HepG2 (cell line): Measurements from ENCODE around the gene STX1B. TPM values are rescaled to one million over a fixed set of nuclear protein-coding genes. Genes with fewer than 3 reads are reported as not detected.

Experiments
- ADNP ChIP-seq: sonication (generic); formaldehyde crosslinking; IDR thresholded peaks from 2 replicates; pipeline ENCODE4 v1.4.0; 2020; ENCODE audit warnings: missing genetic modification reagents
- ELF1 ChIP-seq: sonication (generic); formaldehyde crosslinking; IDR thresholded peaks from 2 replicates; pipeline ENCODE4 v1.4.0; 2020; ENCODE audit warnings: missing genetic modification reagents
- HES4 ChIP-seq: sonication (generic); formaldehyde crosslinking; IDR thresholded peaks from 2 replicates; pipeline ENCODE4 v1.9.0; 2021; ENCODE audit warnings: mild to moderate bottlenecking, missing genetic modification reagents, borderline replicate concordance
- MAF1 ChIP-seq: sonication (generic); formaldehyde crosslinking; IDR thresholded peaks from 2 replicates; pipeline ENCODE4 v1.5.0; 2020; ENCODE audit warnings: missing genetic modification reagents, borderline replicate concordance
- MIER3 ChIP-seq: IDR thresholded peaks from 2 replicates; pipeline ENCODE4 v1.6.1; 2016; ENCODE audit warnings: missing compliant biosample characterization, borderline replicate concordance
- MXD1 ChIP-seq: sonication (generic); formaldehyde crosslinking; IDR thresholded peaks from 2 replicates; pipeline ENCODE4 v1.4.0; 2020; ENCODE audit warnings: mild to moderate bottlenecking, missing genetic modification reagents
- SAP130 ChIP-seq: IDR thresholded peaks from 2 replicates; pipeline ENCODE4 v1.6.1; 2016; ENCODE audit warnings: low read depth
- THAP7 ChIP-seq: sonication (generic); formaldehyde crosslinking; IDR thresholded peaks from 2 replicates; pipeline ENCODE4 v1.8.1; 2023; ENCODE audit warnings: mild to moderate bottlenecking, missing genetic modification reagents
- TRIM24 ChIP-seq: sonication (generic); formaldehyde crosslinking; IDR thresholded peaks from 2 replicates; pipeline ENCODE4 v1.8.0; 2022; ENCODE audit warnings: mild to moderate bottlenecking, missing genetic modification reagents
- YEATS2 ChIP-seq: sonication (generic); formaldehyde crosslinking; IDR thresholded peaks from 2 replicates; pipeline ENCODE4 v1.4.0; 2020; ENCODE audit warnings: missing genetic modification reagents, borderline replicate concordance
- ZFP1 ChIP-seq: IDR thresholded peaks from 2 replicates; pipeline ENCODE4 v1.6.1; 2016
- ZFP41 ChIP-seq: sonication (generic); formaldehyde crosslinking; IDR thresholded peaks from 2 replicates; pipeline ENCODE4 v1.4.0; 2020; ENCODE audit warnings: mild to moderate bottlenecking, missing genetic modification reagents, borderline replicate concordance
- ZNF124 ChIP-seq: sonication (generic); formaldehyde crosslinking; IDR thresholded peaks from 2 replicates; pipeline ENCODE4 v1.4.0; 2020; ENCODE audit warnings: missing genetic modification reagents
- ZNF138 ChIP-seq: sonication (generic); formaldehyde crosslinking; IDR thresholded peaks from 2 replicates; pipeline ENCODE4 v1.5.0; 2020; ENCODE audit warnings: mild to moderate bottlenecking, low read depth, missing genetic modification reagents
- ZNF660 ChIP-seq: sonication (generic); formaldehyde crosslinking; IDR thresholded peaks from 2 replicates; pipeline ENCODE4 v1.5.1; 2020; ENCODE audit warnings: mild to moderate bottlenecking, low read depth, missing genetic modification reagents, borderline replicate concordance
- ZNF670 ChIP-seq: sonication (generic); formaldehyde crosslinking; IDR thresholded peaks from 2 replicates; pipeline ENCODE4 v1.8.0; 2022; ENCODE audit warnings: mild to moderate bottlenecking, missing genetic modification reagents, borderline replicate concordance
- ZNF841 ChIP-seq: sonication (generic); formaldehyde crosslinking; IDR thresholded peaks from 2 replicates; pipeline ENCODE4 v1.8.1; 2023; ENCODE audit warnings: missing genetic modification reagents, borderline replicate concordance
- polyA plus RNA-seq, 8 experiments: library from polyadenylated mRNA; depleted of rRNA in 3 of 8; stranded (reverse) in 7 of 8; unstranded in 1 of 8; fragments of >200 nt; fragmentation: Illumina TruSeq in 4 of 8; extraction: Trizol in 4 of 8; gene quantifications; 2 replicates each; pipeline versions ENCODE4 v1.2.1 to v1.2.3, GENCODE V29; 2011 to 2016; ENCODE audit warnings: low read depth in 4 of 8, missing spikeins in 1 of 8, mixed read lengths in 1 of 8; ENCODE audit not compliant: insufficient read depth in 1 of 8
- total RNA-seq, 5 experiments: library from RNA; depleted of rRNA; stranded (reverse); fragments of >200 nt; fragmentation: Illumina TruSeq; extraction: Trizol; gene quantifications; 2 replicates each; pipeline ENCODE4 v1.2.3, GENCODE V29; 2016; ENCODE audit warnings: low read depth in 1 of 5
- TF ChIP-seq, protein P1 (sequence below): sonication (generic); formaldehyde crosslinking; IDR thresholded peaks from 2 replicates; pipeline ENCODE4 v1.4.0; 2020; ENCODE audit warnings: mild to moderate bottlenecking, missing genetic modification reagents
- TF ChIP-seq, protein P2 (sequence below): sonication (generic); formaldehyde crosslinking; IDR thresholded peaks from 2 replicates; pipeline ENCODE4 v1.9.0; 2022; ENCODE audit warnings: missing genetic modification reagents, mild to moderate bottlenecking, borderline replicate concordance
- TF ChIP-seq, protein P3 (sequence below): sonication (generic); formaldehyde crosslinking; IDR thresholded peaks from 2 replicates; pipeline ENCODE4 v1.4.0; 2020; ENCODE audit warnings: mild to moderate bottlenecking, missing genetic modification reagents

Gene STX1B
- total and polyA plus RNA-seq, 2 of the 13 experiments (the other 11 are each of a cell fraction or from before 2014, with no cell fraction given) = 2.1 to 3.0 TPM

DNA sequence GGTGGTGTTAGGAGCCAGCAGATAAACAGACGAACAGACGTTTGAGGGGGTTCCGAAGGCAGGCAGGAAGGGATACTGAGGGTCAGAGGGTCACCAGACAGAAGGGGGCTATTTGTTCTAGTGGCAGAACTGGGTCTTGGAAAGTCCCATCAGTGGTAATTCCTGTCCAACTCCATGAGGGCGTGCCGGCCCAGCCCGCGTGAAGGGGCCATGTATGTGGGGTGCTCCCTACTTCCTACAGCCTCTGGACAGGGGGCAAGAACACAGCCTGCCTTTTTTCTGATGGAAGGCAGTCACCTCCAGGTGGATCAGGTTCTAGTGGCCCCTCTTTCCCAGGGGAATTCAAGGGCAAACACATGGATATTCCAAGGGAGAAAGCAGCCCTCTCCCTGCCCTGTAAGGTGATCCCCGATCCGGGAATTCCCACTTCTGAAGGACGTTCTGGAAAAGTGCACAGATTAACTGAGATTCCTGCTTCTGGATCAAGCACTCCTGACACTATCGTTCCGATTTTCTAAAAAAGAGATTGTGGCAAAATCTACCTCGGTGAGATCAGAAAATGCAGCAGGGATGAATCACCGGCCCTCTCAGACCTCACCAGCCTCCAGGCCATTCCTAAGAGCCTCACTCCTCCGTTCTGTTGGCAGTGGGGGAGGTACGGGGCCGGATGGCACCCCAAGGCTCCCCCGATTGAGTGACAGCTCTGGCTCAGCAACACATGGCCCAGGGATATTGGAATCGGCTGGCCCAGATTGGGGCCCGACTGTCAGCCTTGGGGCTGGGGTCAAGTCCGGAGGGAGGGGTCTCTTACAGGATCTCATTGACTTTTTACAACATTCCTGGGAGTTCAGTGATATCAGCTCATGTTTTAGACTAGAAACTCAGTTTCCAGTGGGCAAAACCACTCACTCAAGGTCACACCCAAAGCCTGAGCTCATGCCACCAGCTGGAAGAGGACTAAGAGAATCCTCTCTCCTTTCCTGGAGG, 12.4 kb downstream of the STX1B start (continued):
- TF ChIP-seq THAP7 (CRISPR knock-in tag) = 0 out of 2 replicates have a peak, but pooled peaks have one; percentile 5
- TF ChIP-seq ZFP41 = no peak; the same call in 1 of the 2 replicates
- peak; percentile 14; the same call in 1 of the 2 replicates for TF ChIP-seq MIER3
- TF ChIP-seq, protein P1, sequence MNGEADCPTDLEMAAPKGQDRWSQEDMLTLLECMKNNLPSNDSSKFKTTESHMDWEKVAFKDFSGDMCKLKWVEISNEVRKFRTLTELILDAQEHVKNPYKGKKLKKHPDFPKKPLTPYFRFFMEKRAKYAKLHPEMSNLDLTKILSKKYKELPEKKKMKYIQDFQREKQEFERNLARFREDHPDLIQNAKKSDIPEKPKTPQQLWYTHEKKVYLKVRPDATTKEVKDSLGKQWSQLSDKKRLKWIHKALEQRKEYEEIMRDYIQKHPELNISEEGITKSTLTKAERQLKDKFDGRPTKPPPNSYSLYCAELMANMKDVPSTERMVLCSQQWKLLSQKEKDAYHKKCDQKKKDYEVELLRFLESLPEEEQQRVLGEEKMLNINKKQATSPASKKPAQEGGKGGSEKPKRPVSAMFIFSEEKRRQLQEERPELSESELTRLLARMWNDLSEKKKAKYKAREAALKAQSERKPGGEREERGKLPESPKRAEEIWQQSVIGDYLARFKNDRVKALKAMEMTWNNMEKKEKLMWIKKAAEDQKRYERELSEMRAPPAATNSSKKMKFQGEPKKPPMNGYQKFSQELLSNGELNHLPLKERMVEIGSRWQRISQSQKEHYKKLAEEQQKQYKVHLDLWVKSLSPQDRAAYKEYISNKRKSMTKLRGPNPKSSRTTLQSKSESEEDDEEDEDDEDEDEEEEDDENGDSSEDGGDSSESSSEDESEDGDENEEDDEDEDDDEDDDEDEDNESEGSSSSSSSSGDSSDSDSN (CRISPR knock-in tag) = peak; percentile 18; the same call in 1 of the 2 replicates
- peak; percentile 12; the same call in 1 of the 2 replicates for TF ChIP-seq ZNF138 (CRISPR knock-in tag)
- no peak for TF ChIP-seq HES4 (CRISPR knock-in tag)
- TF ChIP-seq SAP130 (CRISPR knock-in tag) = no peak; the same call in none of the 2 replicates
- TF ChIP-seq ZNF670 = peak; percentile 92
- TF ChIP-seq, protein P2, sequence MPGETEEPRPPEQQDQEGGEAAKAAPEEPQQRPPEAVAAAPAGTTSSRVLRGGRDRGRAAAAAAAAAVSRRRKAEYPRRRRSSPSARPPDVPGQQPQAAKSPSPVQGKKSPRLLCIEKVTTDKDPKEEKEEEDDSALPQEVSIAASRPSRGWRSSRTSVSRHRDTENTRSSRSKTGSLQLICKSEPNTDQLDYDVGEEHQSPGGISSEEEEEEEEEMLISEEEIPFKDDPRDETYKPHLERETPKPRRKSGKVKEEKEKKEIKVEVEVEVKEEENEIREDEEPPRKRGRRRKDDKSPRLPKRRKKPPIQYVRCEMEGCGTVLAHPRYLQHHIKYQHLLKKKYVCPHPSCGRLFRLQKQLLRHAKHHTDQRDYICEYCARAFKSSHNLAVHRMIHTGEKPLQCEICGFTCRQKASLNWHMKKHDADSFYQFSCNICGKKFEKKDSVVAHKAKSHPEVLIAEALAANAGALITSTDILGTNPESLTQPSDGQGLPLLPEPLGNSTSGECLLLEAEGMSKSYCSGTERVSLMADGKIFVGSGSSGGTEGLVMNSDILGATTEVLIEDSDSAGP (CRISPR knock-in tag) = peak; percentile 85; the same call in 1 of the 2 replicates
- TF ChIP-seq MAF1 = 0 out of 2 replicates have a peak, but pooled peaks have one; percentile 2
- no peak for TF ChIP-seq ZNF841 (CRISPR knock-in tag)
- no peak for TF ChIP-seq ELF1 (CRISPR knock-in tag)
- 0 out of 2 replicates have a peak, but pooled peaks have one; percentile 13 for TF ChIP-seq YEATS2 (CRISPR knock-in tag)
- no peak for TF ChIP-seq ADNP (CRISPR knock-in tag)
- no peak for TF ChIP-seq ZNF660 (CRISPR knock-in tag)
- TF ChIP-seq, protein P3, sequence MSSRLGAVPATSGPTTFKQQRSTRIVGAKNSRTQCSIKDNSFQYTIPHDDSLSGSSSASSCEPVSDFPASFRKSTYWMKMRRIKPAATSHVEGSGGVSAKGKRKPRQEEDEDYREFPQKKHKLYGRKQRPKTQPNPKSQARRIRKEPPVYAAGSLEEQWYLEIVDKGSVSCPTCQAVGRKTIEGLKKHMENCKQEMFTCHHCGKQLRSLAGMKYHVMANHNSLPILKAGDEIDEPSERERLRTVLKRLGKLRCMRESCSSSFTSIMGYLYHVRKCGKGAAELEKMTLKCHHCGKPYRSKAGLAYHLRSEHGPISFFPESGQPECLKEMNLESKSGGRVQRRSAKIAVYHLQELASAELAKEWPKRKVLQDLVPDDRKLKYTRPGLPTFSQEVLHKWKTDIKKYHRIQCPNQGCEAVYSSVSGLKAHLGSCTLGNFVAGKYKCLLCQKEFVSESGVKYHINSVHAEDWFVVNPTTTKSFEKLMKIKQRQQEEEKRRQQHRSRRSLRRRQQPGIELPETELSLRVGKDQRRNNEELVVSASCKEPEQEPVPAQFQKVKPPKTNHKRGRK (CRISPR knock-in tag) = no peak
- TF ChIP-seq TRIM24 = no peak
- TF ChIP-seq ZFP1 (CRISPR knock-in tag) = 0 out of 2 replicates have a peak, but pooled peaks have one; percentile 9
- peak; percentile 26; the same call in 1 of the 2 replicates for TF ChIP-seq ZNF124 (CRISPR knock-in tag)
- TF ChIP-seq MXD1 (CRISPR knock-in tag) = peak; percentile 3; the same call in 1 of the 2 replicates
